Measurements from ENCODE around the gene KIAA1328. TPM values are rescaled to one million over a fixed set of nuclear protein-coding genes. Genes with fewer than 3 reads are reported as not detected.
A peak's percentile ranks its signal among the peaks of the same experiment; 100 is the strongest.

KIAA1328 gene
- total RNA-seq, 1 donor from 2014 or later, result 17.8 TPM

DNA sequence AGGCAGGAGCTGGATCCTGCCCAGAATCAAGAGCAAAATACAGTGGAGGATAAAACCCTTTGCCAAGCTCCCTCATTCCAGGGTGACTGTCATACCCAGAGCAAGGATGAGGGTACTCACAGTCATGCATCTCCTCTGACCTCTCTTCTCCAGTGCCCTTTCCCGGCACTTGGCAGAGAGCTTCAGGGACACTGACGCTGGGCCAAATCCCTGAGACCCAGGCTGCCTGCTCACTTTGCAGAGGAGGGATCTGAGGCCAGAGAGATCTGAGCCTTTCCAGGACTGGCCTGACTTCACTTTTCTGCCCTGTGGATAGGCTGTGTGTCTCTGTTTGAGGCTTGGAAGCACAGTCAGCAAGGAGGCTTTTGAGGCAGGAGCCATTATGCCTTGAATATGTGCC lies 406.7 kb downstream of the KIAA1328 start:
- Histone ChIP-seq H3K4me3 (no peak overlapping the region), H3K27ac (no peak overlapping the region), H3K27me3 (ENCODE audit: low read depth) (no peaks in the 10 kb centered on the region), H3K9me3 (no peaks in the 10 kb centered on the region), H3K4me1 (no peaks in the 10 kb centered on the region), H3K36me3 (no peaks in the 10 kb centered on the region)
- DNase-seq (no peak), ATAC-seq (no peak)
- intact Hi-C loops (cut with DNase I), result no loop called here
- TF ChIP-seq CTCF (IDR thresholded peaks at IDR 0.05), result no peak

DNA sequence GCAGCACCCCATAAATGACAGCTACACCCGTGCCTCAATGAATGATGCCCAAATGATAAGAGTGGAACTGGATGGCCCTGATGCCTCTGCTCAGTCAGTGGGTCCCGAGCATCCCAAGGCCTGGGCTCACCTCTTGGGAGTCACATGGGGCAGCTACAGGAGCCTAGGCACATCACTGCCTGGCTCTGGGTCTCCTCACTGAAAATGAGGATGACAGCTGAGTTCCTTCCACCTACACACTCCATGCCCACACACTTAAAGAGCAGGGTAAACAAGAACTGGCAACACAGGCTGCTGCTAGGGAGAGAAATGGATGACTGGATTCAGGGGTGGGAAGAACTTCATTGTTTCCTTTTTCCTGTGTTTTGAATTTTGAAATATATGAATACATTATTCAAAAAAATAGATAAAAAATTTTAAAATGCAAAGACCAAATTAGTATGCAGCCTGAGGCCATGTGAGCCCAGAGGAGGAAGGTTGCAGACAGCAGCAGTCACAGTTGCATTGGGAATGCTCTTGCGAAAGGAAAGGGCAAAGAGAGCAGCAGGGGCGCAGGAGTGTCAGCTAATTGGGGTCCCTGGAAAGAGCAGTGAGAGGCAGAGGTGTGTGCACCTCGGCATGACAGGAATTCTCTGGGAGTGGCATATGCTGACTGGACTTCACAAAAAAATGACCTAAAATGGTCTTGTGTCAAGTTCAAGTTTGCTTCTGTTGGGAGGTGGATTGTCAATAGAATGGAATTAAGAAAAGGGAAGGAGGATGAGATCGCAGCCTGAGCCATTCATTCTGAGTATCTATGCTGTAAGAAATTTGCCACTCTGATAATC lies 409.6 kb downstream of the KIAA1328 start:
- no peaks in the 10 kb centered on the region for H3K4me1 ChIP-seq
- no peak for TF ChIP-seq CTCF (IDR thresholded peaks at IDR 0.05)
- no peaks in the 10 kb centered on the region for H3K27me3 ChIP-seq (ENCODE audit: low read depth)
- H3K9me3 ChIP-seq, result no peaks in the 10 kb centered on the region
- no peaks in the 10 kb centered on the region for H3K36me3 ChIP-seq
- peak in 1 of 2 donors; percentile 18 for ATAC-seq
- intact Hi-C loops (cut with DNase I), result no loop called here
- no peak overlapping the region for H3K27ac ChIP-seq
- no peak overlapping the region for H3K4me3 ChIP-seq
- DNase-seq, result no peak

GRCh38 chr18:37242091-37242490 lies 413.2 kb downstream of the KIAA1328 start:
- intact Hi-C loops (cut with DNase I), result no loop called here
- H3K4me3 ChIP-seq, result no peak overlapping the region
- no peak for ATAC-seq
- H3K27ac ChIP-seq, result no peak overlapping the region
- H3K36me3 ChIP-seq, result no peaks in the 10 kb centered on the region
- TF ChIP-seq CTCF (IDR thresholded peaks at IDR 0.05), result no peak
- DNase-seq, result no peak
- H3K4me1 ChIP-seq, result no peaks in the 10 kb centered on the region
- H3K27me3 ChIP-seq (ENCODE audit: low read depth), result peaks cover 8% of the 10 kb centered on the region
- no peaks in the 10 kb centered on the region for H3K9me3 ChIP-seq

GRCh38 chr18:37242826-37243560 lies 414.1 kb downstream of the KIAA1328 start:
- intact Hi-C loops (cut with DNase I), result no loop called here
- no peak for TF ChIP-seq CTCF (IDR thresholded peaks at IDR 0.05)
- Histone ChIP-seq H3K4me1 (no peaks in the 10 kb centered on the region), H3K36me3 (no peaks in the 10 kb centered on the region), H3K27me3 (ENCODE audit: low read depth) (peaks cover 8% of the 10 kb centered on the region), H3K4me3 (no peak overlapping the region), H3K27ac (no peak overlapping the region), H3K9me3 (no peaks in the 10 kb centered on the region)
- ATAC-seq (no peak), DNase-seq (no peak)

- ATAC-seq (no peak), DNase-seq (no peak)
- H3K4me3 ChIP-seq, result no peak overlapping the region
- H3K36me3 ChIP-seq, result no peaks in the 10 kb centered on the region
- H3K27me3 ChIP-seq (ENCODE audit: low read depth), result peaks cover 8% of the 10 kb centered on the region
- H3K9me3 ChIP-seq, result no peaks in the 10 kb centered on the region
- TF ChIP-seq CTCF (IDR thresholded peaks at IDR 0.05), result no peak
- no peaks in the 10 kb centered on the region for H3K4me1 ChIP-seq
- no peak overlapping the region for H3K27ac ChIP-seq
- intact Hi-C loops (cut with DNase I), result no loop called here
These were observed 414.8 kb downstream of the KIAA1328 start for GRCh38 chr18:37243741-37244140.
